Measurements from ENCODE around the gene ATP10A.

Gene ATP10A

GRCh38 chr15:25694823-25695312 is 168.3 kb downstream of the ATP10A start:
- no peak for DNase-seq (ENCODE audit: extremely low spot score, insufficient read length, low read depth)
- FAIRE-seq, result no peak

- FAIRE-seq, result no peak
- no peak for DNase-seq (ENCODE audit: extremely low spot score, insufficient read length, low read depth)
Observed at GRCh38 chr15:25694239-25694584, 168.9 kb downstream of the ATP10A start.

GRCh38 chr15:25693321-25694238 is 169.5 kb downstream of the ATP10A start:
- no peak for DNase-seq (ENCODE audit: extremely low spot score, insufficient read length, low read depth)
- no peak for FAIRE-seq

- DNase-seq (ENCODE audit: extremely low spot score, insufficient read length, low read depth), result no peak
- no peak for FAIRE-seq
Observed at GRCh38 chr15:25691544-25692430, 171.3 kb downstream of the ATP10A start.

GRCh38 chr15:25690673-25691543 is 172.2 kb downstream of the ATP10A start:
- no peak for FAIRE-seq
- DNase-seq (ENCODE audit: extremely low spot score, insufficient read length, low read depth), result no peak

- no peak for DNase-seq (ENCODE audit: extremely low spot score, insufficient read length, low read depth)
- FAIRE-seq, result no peak
Observed at GRCh38 chr15:25689592-25689991, 173.5 kb downstream of the ATP10A start.

GRCh38 chr15:25688166-25688565 is 175.0 kb downstream of the ATP10A start:
- no peak for DNase-seq (ENCODE audit: extremely low spot score, insufficient read length, low read depth)
- no peak for FAIRE-seq

GRCh38 chr15:25687689-25688088 is 175.4 kb downstream of the ATP10A start:
- DNase-seq (ENCODE audit: extremely low spot score, insufficient read length, low read depth), result no peak
- no peak for FAIRE-seq

GRCh38 chr15:25687276-25687675 is 175.9 kb downstream of the ATP10A start:
- no peak for FAIRE-seq

GRCh38 chr15:25686780-25687179 is 176.3 kb downstream of the ATP10A start:
- no peak for DNase-seq (ENCODE audit: extremely low spot score, insufficient read length, low read depth)
- FAIRE-seq, result no peak

More at GRCh38 chr15:25687276-25687675, 175.9 kb downstream of the ATP10A start:
- no peak for DNase-seq (ENCODE audit: extremely low spot score, insufficient read length, low read depth)

GRCh38 chr15:25684521-25685431 is 178.4 kb downstream of the ATP10A start:
- DNase-seq (ENCODE audit: extremely low spot score, insufficient read length, low read depth), result no peak
- FAIRE-seq, result no peak

- no peak for FAIRE-seq
- no peak for DNase-seq (ENCODE audit: extremely low spot score, insufficient read length, low read depth)
Observed at GRCh38 chr15:25683911-25684310, 179.2 kb downstream of the ATP10A start.

- no peak for FAIRE-seq
- no peak for DNase-seq (ENCODE audit: extremely low spot score, insufficient read length, low read depth)
Observed at GRCh38 chr15:25683415-25683814, 179.7 kb downstream of the ATP10A start.

- no peak for FAIRE-seq
- no peak for DNase-seq (ENCODE audit: extremely low spot score, insufficient read length, low read depth)
Observed at GRCh38 chr15:25682340-25682739, 180.8 kb downstream of the ATP10A start.

- FAIRE-seq (no peak), DNase-seq (ENCODE audit: extremely low spot score, insufficient read length, low read depth) (no peak)
Observed at GRCh38 chr15:25680686-25681025, 182.5 kb downstream of the ATP10A start.

GRCh38 chr15:25679964-25680685 is 183.0 kb downstream of the ATP10A start:
- FAIRE-seq, result no peak
- no peak for DNase-seq (ENCODE audit: extremely low spot score, insufficient read length, low read depth)

- FAIRE-seq, result no peak
- no peak for DNase-seq (ENCODE audit: extremely low spot score, insufficient read length, low read depth)
Observed at GRCh38 chr15:25679492-25679891, 183.6 kb downstream of the ATP10A start.

GRCh38 chr15:25678500-25678855 is 184.6 kb downstream of the ATP10A start:
- FAIRE-seq, result no peak

More at GRCh38 chr15:25678500-25678855, 184.6 kb downstream of the ATP10A start:
- no peak for DNase-seq (ENCODE audit: extremely low spot score, insufficient read length, low read depth)

Data from GM18507 (cell line).